Liver (tissue), 3 donors: ENCODE results near the gene SMC2.

Experiments
- GABPA ChIP-seq, 2 donors: IDR thresholded peaks in 1 of 2; conservative IDR thresholded peaks in 1 of 2; 2 replicates each; pipeline ENCODE4 v1.6.1; 2016; ENCODE audit warnings: antibody characterized with exemption in 2 of 2, mild to moderate bottlenecking in 1 of 2, moderate library complexity in 1 of 2
- MAX ChIP-seq: IDR thresholded peaks from 2 replicates; pipeline ENCODE4 v1.6.1; 2016; ENCODE audit warnings: antibody characterized with exemption
- RAD21 ChIP-seq, 2 donors: IDR thresholded peaks; 2 replicates each; pipeline ENCODE4 v1.6.1; 2016; ENCODE audit warnings: antibody characterized with exemption in 2 of 2, mild to moderate bottlenecking in 2 of 2
- REST ChIP-seq: IDR thresholded peaks from 2 replicates; pipeline ENCODE4 v1.6.1; 2016; ENCODE audit warnings: antibody characterized with exemption, mild to moderate bottlenecking
- SP1 ChIP-seq: IDR thresholded peaks from 2 replicates; pipeline ENCODE4 v1.6.1; 2018; ENCODE audit warnings: antibody characterized with exemption, mild to moderate bottlenecking
- TAF1 ChIP-seq: conservative IDR thresholded peaks from 2 replicates; pipeline ENCODE4 v1.6.1; 2016; ENCODE audit warnings: antibody characterized with exemption, mild to moderate bottlenecking
- YY1 ChIP-seq: IDR thresholded peaks from 2 replicates; pipeline ENCODE4 v1.6.1; 2016; ENCODE audit warnings: antibody characterized with exemption, mild to moderate bottlenecking
- TF ChIP-seq, protein P1 (sequence below): IDR thresholded peaks from 2 replicates; pipeline ENCODE4 v1.6.1; 2016; ENCODE audit warnings: antibody characterized with exemption
- TF ChIP-seq, protein P2 (sequence below): fragments of 150-350 bp; IDR thresholded peaks from 2 replicates; pipeline ENCODE4 v1.5.1; 2017; ENCODE audit warnings: improper control_type of control experiment, low read depth, low read length; ENCODE audit not compliant: missing input control
- TF ChIP-seq, protein P3 (sequence below): IDR thresholded peaks from 2 replicates; pipeline ENCODE4 v1.6.1; 2016; ENCODE audit warnings: antibody characterized with exemption
- donor health status: healthy.
- donor health status: healthy.

- TF ChIP-seq REST (no peak), YY1 (no peak), MAX (no peak), RAD21 (IDR thresholded peaks at IDR 0.05) (no peak), TAF1 (no peak), GABPA (IDR thresholded peaks at IDR 0.05 in 1 of 2, conservative IDR thresholded peaks at IDR 0.05 in 1 of 2) (no peak), SP1 (no peak)
- TF ChIP-seq, protein P1, sequence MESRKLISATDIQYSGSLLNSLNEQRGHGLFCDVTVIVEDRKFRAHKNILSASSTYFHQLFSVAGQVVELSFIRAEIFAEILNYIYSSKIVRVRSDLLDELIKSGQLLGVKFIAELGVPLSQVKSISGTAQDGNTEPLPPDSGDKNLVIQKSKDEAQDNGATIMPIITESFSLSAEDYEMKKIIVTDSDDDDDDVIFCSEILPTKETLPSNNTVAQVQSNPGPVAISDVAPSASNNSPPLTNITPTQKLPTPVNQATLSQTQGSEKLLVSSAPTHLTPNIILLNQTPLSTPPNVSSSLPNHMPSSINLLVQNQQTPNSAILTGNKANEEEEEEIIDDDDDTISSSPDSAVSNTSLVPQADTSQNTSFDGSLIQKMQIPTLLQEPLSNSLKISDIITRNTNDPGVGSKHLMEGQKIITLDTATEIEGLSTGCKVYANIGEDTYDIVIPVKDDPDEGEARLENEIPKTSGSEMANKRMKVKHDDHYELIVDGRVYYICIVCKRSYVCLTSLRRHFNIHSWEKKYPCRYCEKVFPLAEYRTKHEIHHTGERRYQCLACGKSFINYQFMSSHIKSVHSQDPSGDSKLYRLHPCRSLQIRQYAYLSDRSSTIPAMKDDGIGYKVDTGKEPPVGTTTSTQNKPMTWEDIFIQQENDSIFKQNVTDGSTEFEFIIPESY, result no peak
- TF ChIP-seq, protein P2, sequence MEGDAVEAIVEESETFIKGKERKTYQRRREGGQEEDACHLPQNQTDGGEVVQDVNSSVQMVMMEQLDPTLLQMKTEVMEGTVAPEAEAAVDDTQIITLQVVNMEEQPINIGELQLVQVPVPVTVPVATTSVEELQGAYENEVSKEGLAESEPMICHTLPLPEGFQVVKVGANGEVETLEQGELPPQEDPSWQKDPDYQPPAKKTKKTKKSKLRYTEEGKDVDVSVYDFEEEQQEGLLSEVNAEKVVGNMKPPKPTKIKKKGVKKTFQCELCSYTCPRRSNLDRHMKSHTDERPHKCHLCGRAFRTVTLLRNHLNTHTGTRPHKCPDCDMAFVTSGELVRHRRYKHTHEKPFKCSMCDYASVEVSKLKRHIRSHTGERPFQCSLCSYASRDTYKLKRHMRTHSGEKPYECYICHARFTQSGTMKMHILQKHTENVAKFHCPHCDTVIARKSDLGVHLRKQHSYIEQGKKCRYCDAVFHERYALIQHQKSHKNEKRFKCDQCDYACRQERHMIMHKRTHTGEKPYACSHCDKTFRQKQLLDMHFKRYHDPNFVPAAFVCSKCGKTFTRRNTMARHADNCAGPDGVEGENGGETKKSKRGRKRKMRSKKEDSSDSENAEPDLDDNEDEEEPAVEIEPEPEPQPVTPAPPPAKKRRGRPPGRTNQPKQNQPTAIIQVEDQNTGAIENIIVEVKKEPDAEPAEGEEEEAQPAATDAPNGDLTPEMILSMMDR, result no peak
- TF ChIP-seq, protein P3, sequence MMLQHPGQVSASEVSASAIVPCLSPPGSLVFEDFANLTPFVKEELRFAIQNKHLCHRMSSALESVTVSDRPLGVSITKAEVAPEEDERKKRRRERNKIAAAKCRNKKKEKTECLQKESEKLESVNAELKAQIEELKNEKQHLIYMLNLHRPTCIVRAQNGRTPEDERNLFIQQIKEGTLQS, result no peak
These were observed 44.2 kb downstream of the SMC2 start for GRCh38 chr9:104138243-104138868.
